ENCODE measurements around the gene PEX10.
"Not testable (repeated sequence)": the region's sequence is repeated elsewhere in the genome, so short reads cannot be mapped to it uniquely, and the experiment has no call there.

The PEX10 gene

DNA sequence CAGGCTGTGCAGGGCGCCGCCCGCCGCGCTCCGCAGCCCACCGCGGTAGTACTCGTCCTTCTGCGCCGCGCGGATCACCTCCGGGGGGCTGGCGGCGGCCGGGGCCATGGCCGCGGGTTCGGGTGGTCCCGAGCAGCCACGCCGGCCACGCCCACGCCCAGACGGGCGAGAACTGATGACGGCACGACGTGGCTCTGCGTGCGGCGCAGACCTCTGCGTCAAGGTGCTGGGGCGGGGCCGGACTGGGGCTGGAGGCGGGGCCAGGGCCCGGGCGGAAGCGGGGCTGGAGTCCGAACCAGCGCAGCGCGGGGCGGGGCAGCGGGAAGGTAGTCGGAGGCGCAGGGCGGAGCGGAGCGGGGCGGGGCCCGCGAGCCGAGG, at the start of gene PEX10:
TSS of gene PEX10 (minus strand) at position 170 of the 378 bp plus-strand sequence. CDS start at position 108, 62 bp downstream.
- peak; percentile 98 for DNase-seq (ENCODE audit: low read depth)

DNA sequence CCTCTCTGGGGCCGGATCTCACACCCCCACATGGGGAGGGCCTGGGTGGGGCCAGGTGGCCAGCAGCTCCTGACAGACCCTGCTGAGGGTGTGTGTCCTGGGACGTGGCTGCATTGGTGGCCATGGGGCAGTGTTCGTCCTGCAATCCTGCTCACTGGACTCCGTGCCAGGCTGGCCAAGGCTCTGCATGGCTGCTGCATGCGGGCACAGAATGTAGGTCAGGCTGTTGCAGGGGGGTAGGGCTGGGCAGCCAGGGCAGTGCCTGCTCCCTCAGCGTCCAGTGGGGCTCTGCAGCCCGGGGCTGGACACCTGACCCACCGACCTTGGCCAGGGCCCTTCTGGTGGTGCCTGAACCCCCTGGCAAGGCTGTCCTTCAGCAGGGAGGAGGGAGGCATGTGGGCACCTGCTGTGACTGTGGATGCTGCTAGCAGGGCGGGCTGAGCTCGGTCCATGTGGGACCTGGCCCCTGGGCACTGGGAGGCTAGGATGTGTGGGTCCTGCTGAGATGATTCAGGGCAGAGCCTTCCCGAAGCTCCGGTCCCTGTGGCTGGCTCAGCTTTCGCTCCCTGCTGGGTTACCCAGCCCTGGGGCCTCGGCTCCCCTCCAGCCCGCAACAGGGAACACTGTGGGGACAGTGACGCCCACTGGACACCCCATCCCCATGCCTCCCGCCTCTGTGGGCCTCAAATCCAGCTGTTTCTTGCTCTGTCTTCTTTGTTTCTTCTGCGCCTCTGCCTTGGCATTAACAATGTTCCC, 48.8 kb upstream of the PEX10 start:
- DNase-seq (ENCODE audit: low read depth), result no peak

DNA sequence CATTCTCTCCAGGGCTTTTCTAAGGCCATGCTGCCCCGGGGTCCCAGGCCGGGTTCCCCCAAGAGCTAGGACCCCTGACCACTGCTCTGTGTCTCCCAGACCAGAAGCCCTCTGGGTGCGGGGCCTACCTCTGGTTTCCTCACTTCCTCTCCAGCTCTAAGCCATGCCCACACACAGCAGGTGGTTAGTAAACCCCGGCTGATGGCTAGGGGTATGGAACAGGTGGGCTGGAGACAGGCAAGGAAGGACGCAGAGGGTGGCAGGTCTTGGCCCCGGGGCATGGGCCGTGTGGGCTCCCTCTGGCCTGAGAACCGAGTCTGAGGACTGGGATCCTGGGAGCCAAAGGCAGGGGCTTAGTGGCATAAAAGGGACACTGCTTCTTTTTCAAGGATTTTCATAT, 47.8 kb upstream of the PEX10 start:
- DNase-seq (ENCODE audit: low read depth), result no peak

DNA sequence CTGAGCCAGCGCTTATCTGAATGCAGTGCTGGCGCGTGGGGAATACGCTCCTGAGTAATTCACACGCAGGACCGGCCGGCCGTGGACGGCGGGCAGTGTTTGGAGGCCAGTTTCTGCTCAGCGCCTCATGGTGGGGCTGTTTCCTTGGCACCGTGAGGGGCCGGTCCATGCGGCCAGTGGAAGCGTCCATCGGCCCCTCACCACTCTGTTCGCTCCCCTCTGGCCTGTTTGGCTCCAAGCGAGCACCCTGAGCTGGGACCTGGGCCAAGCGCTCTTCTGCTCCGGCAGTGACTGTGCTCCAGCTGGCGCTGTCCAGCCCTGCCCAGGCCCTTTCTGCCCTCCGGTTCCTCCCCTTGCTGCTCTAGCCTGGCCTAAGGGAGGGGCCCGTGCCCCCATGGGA, 47.4 kb upstream of the PEX10 start:
- DNase-seq (ENCODE audit: low read depth), result no peak

DNA sequence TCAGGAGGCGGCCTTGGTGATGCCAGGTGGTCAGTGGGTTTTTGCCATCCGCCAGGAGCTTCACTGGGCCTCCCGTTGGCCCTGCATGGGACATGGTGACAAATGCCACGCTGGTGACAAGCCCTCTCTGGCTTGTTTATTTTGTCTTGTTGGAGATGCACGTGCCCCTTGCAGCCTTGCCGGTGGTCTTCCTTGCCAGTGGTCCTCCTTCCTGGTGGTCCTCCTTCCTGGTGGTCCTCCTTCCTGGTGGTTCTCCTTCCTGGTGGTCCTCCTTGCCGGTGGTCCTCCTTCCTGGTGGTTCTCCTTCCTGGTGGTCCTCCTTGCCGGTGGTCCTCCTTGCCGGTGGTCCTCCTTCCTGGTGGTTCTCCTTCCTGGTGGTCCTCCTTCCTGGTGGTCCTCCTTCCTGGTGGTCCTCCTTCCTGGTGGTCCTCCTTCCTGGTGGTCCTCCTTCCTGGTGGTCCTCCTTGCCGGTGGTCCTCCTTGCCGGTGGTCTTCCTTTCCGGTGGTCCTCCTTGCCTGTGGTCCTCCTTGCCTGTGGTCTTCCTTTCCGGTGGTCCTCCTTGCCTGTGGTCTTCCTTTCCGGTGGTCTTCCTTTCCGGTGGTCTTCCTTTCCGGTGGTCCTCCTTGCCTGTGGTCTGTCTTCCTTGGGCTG, 46.9 kb upstream of the PEX10 start:
- not testable (repeated sequence) for DNase-seq (ENCODE audit: low read depth)

DNA sequence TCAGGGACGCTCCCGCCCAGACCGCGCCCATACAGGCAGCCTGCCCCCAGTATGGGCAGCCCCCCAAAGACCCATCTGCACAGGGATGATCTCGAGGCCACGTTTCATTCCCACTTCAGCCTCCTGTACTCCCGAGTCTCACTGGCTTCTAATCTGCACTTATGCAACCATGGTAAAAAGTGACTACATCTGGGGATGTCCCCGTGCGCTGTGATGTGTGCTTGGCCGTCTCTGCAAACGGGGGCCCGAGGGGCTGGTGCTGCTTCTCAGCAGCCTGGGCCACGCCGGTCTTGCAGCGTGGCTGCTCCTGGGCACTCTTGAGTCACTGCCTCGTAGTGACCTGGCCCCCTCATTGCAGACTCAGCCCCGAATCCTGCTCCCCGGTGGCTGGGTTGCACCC, 46.3 kb upstream of the PEX10 start:
- no peak for DNase-seq (ENCODE audit: low read depth)

DNA sequence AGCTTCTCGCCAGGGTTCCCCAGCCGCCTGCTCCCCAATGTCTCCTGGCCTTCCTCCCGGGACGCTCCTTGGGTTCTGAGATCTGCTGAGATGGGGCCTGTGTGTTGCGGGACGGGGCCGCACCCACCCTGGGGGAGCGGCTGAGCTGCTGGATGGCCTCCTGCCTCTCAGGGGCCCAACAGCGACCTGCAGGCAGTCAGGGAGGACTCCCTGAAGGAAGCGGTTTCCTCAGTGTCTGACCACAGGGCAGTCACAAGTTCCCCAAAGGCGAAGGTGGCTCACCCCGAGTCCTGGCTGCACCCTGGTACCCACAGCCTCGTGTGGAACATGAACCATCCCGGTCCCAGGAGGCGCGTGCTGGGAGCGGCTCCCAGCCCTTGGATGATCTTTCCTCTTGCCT, 45.1 kb upstream of the PEX10 start:
- DNase-seq (ENCODE audit: low read depth), result no peak

DNA sequence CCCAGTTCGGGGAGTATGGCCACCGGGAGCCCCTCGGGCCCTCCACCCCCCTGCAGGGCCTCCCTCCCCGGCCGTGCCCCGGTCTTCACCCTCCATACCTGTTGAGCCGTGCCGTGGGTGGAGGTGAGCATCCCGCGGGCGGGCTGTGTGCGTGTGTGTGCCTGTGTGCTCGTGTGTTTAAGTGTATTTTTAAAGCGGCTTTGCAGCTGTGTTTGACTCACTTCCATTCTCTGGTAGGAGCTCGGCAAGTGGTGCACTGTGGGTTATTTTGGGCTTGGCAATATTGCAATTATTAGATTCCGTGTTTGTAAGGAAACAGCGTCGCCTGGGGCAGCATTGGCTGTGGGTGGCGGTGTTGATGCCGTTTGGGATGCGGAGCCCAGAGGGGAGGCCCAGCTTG, 43.4 kb upstream of the PEX10 start:
- no peak for DNase-seq (ENCODE audit: low read depth)

DNA sequence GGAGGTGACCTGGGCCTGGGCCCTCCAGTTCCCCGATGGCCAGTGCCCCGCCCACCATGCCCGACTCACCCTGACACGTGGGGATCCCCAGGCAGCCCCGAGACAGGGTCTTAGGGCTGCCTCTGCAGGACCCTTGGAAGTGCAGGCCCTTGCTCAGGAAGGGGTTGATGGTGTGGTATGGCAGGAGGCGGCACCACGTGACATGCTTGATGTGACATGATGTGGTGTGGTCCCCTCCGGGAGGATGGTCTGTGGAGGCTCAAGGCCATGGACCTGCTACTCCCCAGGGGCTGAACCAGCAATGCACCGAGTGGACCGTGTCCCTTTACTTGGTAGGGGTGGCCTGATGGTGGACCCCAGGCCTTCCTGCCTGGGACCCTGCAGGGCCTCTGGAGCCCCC, 41.9 kb upstream of the PEX10 start:
- no peak for DNase-seq (ENCODE audit: low read depth)

DNA sequence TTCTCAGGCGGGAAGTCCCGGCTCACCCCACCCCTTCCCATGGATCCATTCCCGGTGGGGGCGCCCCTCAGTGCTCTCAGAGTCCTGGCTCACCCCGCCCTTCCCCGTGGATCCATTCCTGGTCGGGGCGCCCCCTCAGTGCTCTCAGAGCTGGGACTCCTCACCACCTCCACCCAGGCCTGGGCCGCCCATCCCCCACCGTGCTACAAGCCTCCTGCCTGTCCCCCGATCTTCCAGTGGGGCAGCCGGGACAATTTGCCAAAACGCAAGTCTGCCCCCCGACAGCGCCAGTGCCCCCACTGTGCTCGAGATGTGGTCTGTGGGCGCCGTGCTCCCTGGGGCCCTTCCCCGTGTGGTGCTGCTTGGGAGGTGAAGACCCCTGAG, 40.6 kb upstream of the PEX10 start:
- DNase-seq (ENCODE audit: low read depth), result no peak

DNA sequence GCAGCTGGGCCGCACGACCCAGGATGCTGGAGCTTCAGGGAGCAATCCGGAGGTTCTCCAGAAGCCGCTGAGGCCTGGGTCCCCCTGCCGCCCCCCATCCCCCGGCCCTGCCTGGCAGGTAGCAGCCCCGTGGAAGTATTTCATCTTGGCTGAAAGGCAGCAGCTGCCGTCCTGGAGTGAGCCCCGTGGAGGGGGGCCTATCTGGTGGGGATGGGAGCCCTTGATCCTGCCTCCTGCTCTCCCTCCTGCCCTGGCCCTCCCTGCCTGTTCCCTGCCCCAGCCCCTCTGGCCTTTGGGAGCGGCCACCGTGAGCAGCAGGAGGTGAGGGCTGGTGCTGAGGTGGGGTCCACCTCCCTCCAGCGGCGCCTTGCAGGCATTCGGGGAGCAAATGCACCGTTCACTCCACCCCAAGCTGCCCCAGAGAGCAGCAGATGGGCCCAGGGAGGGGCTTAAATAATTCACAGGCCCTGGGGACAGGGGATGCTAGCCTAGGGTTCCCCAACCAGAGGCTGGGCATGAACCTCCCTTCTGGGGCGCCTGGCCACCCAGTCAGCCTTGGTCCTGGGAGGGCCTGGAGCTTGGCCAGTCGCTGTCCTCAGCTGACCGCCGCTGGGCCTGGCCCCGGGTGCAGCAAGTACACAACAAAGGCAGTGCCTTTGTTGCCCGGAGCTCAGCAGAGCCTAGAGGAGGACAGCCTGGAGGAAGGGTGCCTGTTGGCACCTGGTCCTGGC, 40.0 kb upstream of the PEX10 start:
- DNase-seq (ENCODE audit: low read depth), result no peak

DNA sequence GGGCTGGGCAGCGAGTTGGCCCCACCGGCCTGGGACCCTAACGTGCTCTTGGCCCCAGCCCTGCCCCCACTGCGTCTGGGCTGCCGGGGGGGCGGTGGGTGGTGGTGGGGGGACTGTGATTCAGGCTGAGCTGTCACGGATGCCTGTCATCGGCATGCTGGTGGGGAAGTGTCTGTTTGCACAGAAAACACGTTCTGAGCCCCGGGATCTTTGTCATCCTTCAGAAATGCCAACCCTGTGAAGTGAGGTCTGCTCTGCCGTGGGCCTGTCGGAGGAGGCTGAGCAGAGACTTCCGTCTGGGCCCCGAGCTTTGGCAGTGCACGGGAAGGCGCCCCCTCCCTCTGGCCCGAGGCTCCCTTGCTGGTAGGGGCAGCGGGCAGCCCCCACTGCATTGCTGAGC, 39.4 kb upstream of the PEX10 start:
- no peak for DNase-seq (ENCODE audit: low read depth)

DNA sequence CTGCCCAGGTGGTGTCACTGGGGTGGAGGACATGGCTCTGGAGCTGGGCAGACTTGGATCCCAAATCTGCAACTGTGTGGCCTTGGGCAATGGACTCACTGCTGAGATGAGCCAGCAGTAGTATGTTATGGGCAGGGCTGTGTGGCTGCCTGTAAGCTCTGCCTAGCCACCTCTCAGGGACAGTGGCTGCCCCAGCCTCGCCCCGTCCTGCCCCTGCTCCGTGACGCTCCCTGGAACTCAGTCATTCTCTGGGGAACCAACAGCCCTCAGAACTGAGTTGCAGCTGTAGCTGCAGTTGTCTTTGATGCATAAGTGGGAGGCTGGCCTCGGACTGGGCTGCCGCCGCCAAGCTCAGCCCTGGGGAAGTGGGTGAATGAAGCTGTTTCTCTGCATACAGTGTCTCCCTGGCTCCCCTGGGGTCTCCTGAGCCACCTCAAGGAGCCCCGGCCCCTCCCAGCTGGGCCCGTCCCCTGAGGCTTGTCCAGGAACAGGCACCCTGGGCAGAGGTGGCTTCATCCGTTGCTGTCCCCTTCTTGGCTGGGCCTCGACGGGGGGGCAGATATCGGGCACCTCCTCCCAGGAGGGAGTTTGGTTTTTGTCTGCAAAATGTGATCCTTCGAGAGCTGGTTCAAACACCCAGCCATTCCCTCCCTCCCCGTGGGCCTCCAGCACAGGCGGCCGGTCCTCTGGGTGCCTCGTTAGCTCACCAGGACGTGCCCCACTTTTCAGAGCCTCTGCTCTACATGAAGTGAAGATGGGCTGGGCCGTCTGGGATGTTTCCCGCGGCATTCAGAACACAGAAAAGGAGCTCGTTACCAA, 37.5 kb upstream of the PEX10 start:
- no peak for DNase-seq (ENCODE audit: low read depth)

DNA sequence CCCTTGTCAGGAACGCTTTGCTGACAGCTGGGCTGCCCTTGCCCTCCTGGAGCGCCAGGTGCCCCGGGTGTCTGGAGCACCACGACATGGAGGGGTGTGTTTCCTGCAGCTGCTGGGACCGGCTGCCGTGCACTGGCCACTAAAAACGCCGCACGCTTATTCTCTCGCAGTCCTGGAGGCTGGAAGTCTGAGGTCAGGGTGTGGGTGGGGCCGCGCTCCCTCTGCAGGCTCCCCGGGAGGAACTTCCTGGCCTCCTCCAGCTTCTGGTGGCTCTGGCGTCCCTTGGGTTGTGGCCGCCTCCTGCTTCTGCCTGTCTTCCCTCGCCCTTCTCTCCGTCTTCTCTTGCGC, 35.7 kb upstream of the PEX10 start:
- no peak for DNase-seq (ENCODE audit: low read depth)

DNA sequence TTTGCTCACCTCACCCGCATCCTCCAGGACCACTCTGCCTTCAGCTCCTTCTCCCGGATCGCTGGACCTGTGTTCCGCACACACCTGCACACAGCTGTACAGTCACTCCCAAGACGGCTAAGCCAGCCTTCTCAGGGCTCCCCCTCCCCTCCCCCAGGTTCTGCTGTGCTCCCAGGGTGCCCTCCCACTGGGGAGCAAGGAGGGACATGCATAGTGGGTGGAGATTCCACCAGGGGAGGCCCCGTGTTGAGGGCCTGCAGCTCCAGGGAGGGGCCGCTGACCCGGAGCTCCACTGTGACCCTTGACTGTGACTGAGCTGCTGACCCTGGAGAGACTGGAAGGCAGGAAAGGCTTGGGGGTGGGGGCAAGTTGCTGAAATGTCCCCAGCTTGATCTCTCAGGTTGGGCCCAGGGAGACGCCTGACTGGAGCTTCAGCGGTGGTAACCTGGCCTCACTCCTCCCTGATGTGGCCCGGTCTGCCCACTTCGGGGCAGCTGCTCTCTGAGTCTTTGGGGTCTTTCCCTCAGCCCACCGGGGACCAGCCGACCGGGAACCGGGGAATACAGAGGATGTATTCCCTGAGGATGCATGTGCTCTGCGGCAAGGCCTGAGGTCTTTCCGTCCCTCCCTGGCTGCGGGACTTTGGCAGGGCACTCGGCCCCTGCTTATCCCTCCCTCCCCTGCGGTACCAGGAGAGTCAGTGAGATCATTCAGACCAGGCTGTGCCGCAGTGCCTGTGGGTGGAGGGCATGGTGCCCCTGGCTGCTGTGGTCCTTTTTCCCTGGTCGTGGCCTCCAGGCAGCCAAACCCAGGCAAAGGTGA, 35.1 kb upstream of the PEX10 start:
- no peak for DNase-seq (ENCODE audit: low read depth)

DNA sequence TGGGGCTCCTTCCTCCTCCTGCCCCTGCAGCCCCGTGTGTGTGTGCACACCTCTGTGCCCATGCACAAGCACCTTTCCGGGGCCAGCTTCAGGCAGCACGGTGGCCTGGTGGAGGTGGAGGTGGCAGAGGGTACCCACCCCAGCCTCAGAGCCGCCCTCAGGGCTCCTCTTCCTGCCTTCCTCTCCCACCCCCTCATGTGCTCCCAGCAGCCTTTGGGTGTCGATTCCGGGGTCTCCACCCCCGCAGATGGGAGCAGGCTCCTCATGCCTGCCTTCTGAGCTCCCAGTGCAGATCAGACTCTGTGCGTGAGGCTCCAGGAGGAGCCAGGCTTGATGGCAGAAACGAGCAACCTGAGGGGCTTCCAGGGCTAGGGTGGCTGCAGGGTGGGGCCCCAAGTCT, 34.5 kb upstream of the PEX10 start:
- DNase-seq (ENCODE audit: low read depth), result no peak

DNA sequence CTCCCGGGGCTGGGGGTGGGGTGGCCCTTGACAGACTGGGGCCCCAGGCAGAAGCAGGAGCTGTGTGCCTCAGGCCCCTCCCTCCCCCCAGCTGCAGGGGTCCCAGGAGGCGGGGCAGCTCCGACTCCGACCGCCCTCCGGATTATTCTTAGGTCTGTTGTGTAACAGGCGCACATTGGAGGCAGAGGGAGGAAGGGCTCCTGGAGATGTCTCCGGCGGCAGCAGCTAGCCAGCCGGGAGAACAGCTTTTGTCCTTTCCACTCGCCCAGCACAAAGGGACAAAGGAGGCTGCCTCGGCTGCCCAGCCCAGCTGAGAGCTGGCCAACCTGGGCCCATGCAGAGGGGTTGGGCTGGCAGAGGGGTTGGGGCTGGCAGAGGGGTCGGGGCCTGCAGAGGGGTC, 34.0 kb upstream of the PEX10 start:
- DNase-seq (ENCODE audit: low read depth), result no peak

DNA sequence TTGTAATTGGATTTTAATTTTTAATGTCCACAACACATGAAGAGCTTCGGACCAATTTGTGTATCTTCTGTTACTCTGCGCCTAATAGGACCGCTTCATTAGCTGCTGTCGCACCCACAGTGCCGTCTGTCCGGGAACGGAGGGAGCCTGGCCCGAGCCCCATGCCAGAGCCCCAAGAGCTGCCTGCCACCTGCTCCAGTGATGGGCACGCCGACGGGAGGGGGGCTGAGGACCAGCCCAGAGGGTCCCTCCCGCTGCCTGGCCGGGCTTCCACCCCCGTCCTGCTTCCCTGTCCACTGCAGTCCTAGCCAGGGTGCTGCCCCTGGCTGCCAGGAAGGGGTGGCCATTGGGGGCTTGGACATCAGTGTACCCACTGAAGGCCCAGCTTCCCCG, 33.5 kb upstream of the PEX10 start:
- DNase-seq (ENCODE audit: low read depth), result no peak

DNA sequence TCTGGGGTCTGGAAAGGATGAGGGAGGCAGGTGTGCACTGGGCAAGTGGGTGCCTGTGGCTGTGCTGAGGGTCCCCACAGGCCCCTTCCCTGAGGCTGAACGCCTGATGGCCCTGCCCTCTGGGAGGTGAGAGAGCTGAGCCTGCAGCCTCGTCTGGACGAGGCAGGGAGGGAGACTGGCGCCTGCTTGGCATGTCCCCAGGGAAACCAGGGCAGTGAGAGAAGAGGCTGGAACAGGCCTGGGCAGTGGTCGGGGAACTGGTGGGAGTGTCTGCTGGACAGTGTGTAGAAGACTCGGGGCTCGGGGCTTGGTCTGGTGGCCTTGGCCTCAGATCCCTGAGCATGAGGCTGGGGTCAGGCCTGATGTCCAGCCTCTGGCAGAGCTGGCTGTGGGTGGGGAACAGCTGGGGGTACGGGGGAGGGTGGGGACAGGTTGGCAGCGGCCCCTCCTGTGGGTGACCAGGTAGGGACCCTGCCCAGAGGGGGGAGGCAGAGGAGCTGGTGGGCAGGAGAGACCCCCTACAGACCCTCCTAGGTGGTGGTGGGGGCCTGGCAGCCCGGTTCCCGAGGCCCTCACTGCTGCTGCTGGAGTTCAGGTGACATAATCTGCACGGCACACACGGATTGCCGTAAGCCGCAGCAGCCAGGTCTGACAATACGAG, 32.9 kb upstream of the PEX10 start:
- DNase-seq (ENCODE audit: low read depth), result no peak

DNA sequence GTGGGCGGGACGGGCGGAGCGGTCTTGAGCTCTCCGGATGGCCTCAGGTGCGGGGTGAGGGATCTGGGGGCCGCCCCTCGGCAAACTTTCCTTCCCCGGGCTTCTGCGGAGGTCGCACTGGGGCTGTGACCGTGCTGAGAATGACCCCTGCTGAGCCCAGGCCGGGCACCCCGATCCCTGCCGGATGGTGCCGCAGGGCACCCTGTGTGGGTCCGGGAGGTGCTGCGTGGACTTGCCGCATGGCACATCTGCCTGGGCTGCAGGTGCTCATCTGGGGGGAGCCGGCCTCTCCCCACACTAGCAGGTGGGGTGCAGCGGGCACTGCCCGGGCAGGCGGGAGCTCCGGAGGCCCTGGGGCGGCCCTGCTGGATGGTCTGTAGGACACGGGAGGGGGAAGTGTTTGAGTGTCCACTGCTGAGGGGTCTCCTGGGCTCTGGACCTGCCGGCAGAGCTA, 31.8 kb upstream of the PEX10 start:
- no peak for DNase-seq (ENCODE audit: low read depth)

Data from stimulated activated CD4-positive, alpha-beta T cell treated with anti-CD3 and anti-CD28 coated beads, Interleukin-2, amount 100 ng/mL, for 4 hours (primary cell).